Esophagus muscularis mucosa (tissue), 3 donors: Measurements from ENCODE around the gene DTD1.
A peak's percentile ranks its signal among the peaks of the same experiment; 100 is the strongest.

Experiments used
- POLR2A ChIP-seq: fragments of 450-650 bp; IDR thresholded peaks from one replicate; pipeline ENCODE4 v1.6.1; 2017; ENCODE audit warnings: antibody characterized with exemption, moderate library complexity, mild to moderate bottlenecking, low read depth
- TF ChIP-seq, protein P1 (sequence below), 3 experiments: fragments of 200-600 bp in 2 of 3; fragments of 450-650 bp in 1 of 3; sonication (generic) in 2 of 3; IDR thresholded peaks; one replicate each; pipeline ENCODE4 v1.5.1; 2017 to 2019; ENCODE audit warnings: antibody characterized with exemption in 3 of 3, mild to moderate bottlenecking in 2 of 3, moderate library complexity in 1 of 3

DNA sequence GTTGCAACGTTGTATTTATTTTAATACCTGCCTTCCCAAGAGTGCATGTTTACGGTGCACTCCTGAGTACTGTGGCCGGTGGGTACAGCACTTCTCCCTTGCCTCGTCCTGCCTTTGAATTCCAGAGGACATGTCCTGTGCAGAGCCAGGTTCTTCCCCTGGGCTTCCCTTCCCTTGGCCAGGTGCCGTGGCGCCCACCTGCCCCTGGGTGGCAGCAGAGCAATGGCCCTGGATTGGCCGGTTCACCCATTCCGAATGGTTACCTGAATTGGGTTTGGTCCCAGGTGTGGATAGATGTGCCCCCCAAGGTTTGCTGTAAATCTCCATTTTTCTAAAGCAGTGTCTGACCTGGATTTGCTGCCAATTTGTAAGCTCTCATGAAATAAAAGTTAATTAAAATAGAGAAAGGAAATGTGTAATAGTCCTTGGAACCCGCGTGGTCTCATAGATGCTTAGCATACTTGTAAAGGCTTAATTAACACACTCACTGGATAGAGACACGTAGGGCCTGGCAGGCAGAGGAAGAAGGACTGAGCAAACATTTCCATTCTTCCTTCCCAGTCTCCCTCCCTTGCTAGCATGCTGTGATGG is 40.6 kb downstream of the DTD1 start:
- TF ChIP-seq, protein P1, sequence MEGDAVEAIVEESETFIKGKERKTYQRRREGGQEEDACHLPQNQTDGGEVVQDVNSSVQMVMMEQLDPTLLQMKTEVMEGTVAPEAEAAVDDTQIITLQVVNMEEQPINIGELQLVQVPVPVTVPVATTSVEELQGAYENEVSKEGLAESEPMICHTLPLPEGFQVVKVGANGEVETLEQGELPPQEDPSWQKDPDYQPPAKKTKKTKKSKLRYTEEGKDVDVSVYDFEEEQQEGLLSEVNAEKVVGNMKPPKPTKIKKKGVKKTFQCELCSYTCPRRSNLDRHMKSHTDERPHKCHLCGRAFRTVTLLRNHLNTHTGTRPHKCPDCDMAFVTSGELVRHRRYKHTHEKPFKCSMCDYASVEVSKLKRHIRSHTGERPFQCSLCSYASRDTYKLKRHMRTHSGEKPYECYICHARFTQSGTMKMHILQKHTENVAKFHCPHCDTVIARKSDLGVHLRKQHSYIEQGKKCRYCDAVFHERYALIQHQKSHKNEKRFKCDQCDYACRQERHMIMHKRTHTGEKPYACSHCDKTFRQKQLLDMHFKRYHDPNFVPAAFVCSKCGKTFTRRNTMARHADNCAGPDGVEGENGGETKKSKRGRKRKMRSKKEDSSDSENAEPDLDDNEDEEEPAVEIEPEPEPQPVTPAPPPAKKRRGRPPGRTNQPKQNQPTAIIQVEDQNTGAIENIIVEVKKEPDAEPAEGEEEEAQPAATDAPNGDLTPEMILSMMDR (IDR thresholded peaks at IDR 0.05) = peak in 1 of 3 experiments; percentile 38
- TF ChIP-seq POLR2A = no peak
